HL-60 (cell line): ENCODE data around the gene JTB.

ENCODE experiments used
- DNase-seq, 2 experiments: peaks; one replicate each; pipeline ENCODE4 v3.0.0-alpha.2; 2010 to 2020; ENCODE audit warnings: low read depth in 1 of 2, low spot score in 1 of 2
- H3K27ac ChIP-seq: fragments of 250-450 bp; sonication (Bioruptor Pico); replicated peaks from 2 replicates; pipeline ENCODE4 v1.5.1; 2020; ENCODE audit warnings: mild to moderate bottlenecking, moderate library complexity
- H3K27me3 ChIP-seq: fragments of 250-450 bp; sonication (Bioruptor Pico); 2 replicates; pipeline ENCODE4 v1.5.1; 2021; ENCODE audit warnings: mild to moderate bottlenecking, moderate library complexity; ENCODE audit not compliant: insufficient read depth, poor library complexity, severe bottlenecking
- H3K4me3 ChIP-seq: replicated peaks from 2 replicates; pipeline ENCODE4 v1.5.1; 2011; ENCODE audit warnings: mild to moderate bottlenecking, control low read depth, low read length; ENCODE audit not compliant: insufficient read depth
- GABPA ChIP-seq: IDR thresholded peaks from 2 replicates; pipeline ENCODE4 v1.6.1; 2012; ENCODE audit warnings: low read depth
- POLR2AphosphoS5 ChIP-seq: IDR thresholded peaks from 2 replicates; pipeline ENCODE4 v1.6.1; 2012; ENCODE audit warnings: low read depth
- SPI1 ChIP-seq: IDR thresholded peaks from 2 replicates; pipeline ENCODE4 v1.6.1; 2012; ENCODE audit warnings: low read depth, mild to moderate bottlenecking, borderline replicate concordance
- TF ChIP-seq, protein P1 (sequence below): IDR thresholded peaks from 2 replicates; pipeline ENCODE4 v1.6.1; 2012; ENCODE audit warnings: low read depth; ENCODE audit not compliant: insufficient replicate concordance
- TF ChIP-seq, protein P2 (sequence below): IDR thresholded peaks from one replicate; pipeline ENCODE4 v1.5.1; 2011; ENCODE audit warnings: low read length, control low read depth, inconsistent platforms; ENCODE audit not compliant: insufficient read depth

Gene JTB

DNA sequence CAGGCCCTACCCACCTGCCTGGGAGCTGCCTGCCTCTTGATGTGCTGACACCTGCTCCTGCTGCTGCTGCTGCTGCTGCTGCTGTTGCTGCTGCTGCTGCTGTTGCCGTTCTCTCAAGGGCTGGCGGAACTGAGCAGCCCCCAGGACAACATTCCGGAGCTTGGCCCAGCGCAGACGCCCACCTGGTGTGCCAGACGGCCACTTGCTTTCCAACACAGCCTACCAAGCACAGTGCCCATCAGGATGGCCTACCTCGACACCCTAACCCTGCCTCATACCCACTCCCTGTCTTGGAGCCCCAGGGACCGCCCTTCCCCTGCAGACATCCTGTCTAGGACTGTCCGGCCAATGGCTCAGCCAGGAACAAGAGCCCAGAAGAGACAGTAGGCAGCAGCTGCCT lies 42.7 kb downstream of the JTB start:
- H3K27ac ChIP-seq: no peak overlapping the region
- DNase-seq: no peak
- no peak overlapping the region for H3K4me3 ChIP-seq
- TF ChIP-seq, protein P1, sequence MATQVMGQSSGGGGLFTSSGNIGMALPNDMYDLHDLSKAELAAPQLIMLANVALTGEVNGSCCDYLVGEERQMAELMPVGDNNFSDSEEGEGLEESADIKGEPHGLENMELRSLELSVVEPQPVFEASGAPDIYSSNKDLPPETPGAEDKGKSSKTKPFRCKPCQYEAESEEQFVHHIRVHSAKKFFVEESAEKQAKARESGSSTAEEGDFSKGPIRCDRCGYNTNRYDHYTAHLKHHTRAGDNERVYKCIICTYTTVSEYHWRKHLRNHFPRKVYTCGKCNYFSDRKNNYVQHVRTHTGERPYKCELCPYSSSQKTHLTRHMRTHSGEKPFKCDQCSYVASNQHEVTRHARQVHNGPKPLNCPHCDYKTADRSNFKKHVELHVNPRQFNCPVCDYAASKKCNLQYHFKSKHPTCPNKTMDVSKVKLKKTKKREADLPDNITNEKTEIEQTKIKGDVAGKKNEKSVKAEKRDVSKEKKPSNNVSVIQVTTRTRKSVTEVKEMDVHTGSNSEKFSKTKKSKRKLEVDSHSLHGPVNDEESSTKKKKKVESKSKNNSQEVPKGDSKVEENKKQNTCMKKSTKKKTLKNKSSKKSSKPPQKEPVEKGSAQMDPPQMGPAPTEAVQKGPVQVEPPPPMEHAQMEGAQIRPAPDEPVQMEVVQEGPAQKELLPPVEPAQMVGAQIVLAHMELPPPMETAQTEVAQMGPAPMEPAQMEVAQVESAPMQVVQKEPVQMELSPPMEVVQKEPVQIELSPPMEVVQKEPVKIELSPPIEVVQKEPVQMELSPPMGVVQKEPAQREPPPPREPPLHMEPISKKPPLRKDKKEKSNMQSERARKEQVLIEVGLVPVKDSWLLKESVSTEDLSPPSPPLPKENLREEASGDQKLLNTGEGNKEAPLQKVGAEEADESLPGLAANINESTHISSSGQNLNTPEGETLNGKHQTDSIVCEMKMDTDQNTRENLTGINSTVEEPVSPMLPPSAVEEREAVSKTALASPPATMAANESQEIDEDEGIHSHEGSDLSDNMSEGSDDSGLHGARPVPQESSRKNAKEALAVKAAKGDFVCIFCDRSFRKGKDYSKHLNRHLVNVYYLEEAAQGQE: no peak
- TF ChIP-seq GABPA: no peak
- TF ChIP-seq, protein P2, sequence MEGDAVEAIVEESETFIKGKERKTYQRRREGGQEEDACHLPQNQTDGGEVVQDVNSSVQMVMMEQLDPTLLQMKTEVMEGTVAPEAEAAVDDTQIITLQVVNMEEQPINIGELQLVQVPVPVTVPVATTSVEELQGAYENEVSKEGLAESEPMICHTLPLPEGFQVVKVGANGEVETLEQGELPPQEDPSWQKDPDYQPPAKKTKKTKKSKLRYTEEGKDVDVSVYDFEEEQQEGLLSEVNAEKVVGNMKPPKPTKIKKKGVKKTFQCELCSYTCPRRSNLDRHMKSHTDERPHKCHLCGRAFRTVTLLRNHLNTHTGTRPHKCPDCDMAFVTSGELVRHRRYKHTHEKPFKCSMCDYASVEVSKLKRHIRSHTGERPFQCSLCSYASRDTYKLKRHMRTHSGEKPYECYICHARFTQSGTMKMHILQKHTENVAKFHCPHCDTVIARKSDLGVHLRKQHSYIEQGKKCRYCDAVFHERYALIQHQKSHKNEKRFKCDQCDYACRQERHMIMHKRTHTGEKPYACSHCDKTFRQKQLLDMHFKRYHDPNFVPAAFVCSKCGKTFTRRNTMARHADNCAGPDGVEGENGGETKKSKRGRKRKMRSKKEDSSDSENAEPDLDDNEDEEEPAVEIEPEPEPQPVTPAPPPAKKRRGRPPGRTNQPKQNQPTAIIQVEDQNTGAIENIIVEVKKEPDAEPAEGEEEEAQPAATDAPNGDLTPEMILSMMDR: no peak
- TF ChIP-seq SPI1: no peak
- TF ChIP-seq POLR2AphosphoS5: no peak
- no peaks in the 10 kb centered on the region for H3K27me3 ChIP-seq

- no peak overlapping the region for H3K27ac ChIP-seq
- DNase-seq: no peak
- H3K27me3 ChIP-seq: no peaks in the 10 kb centered on the region
- no peak overlapping the region for H3K4me3 ChIP-seq
- TF ChIP-seq, protein P2: no peak
Measured at GRCh38 chr1:153933955-153934354, 43.5 kb downstream of the JTB start.

GRCh38 chr1:153933430-153933829 lies 44.0 kb downstream of the JTB start:
- Histone ChIP-seq H3K27ac (no peak overlapping the region), H3K27me3 (no peaks in the 10 kb centered on the region), H3K4me3 (no peak overlapping the region)
- TF ChIP-seq POLR2AphosphoS5: no peak
- TF ChIP-seq SPI1: no peak
- TF ChIP-seq, protein P1: no peak
- TF ChIP-seq GABPA: no peak
- TF ChIP-seq, protein P2: no peak
- DNase-seq: no peak

GRCh38 chr1:153932156-153933131 lies 45.0 kb downstream of the JTB start:
- TF ChIP-seq GABPA: no peak
- TF ChIP-seq, protein P2: no peak
- TF ChIP-seq, protein P1: no peak
- no peak for TF ChIP-seq SPI1
- TF ChIP-seq POLR2AphosphoS5: no peak
- H3K27me3 ChIP-seq: no peaks in the 10 kb centered on the region
- H3K4me3 ChIP-seq: no peak overlapping the region
- no peak overlapping the region for H3K27ac ChIP-seq
- DNase-seq: no peak
